Measurements from ENCODE around the gene RENBP.
"Not testable (repeated sequence)": the region's sequence is repeated elsewhere in the genome, so short reads cannot be mapped to it uniquely, and the experiment has no call there.

Gene RENBP

DNA sequence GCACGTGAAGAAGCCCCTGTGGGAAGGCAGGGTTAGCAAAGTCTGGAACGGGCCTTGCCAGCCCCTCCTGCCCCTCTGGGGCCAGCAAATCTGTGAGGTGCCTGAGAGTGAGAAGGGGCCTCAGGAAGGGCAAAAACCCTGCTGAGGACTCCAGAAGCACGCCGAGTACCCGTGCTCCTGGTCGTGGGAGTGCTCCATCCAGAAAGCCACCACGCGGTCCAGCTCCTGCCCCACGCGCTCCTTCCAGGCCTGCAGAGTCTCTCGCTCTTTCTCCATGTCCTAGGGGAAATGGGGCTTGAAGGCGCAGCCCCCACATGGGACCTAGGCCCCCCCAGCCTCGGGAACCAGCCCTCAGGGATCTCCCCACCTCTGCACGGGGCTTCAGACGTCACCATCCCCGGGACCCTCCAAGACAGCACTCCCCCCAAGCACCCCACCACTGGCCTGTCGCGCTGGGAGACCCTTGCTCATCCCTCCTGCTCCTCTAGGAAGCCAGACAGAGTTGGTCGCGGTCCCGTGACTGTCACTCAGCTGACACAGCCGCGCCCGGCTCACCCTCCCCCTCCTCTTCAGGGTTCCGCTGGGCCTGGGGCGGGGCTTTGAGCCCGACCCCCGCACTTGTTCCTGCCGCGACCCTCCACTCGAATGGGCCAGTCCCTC is at the start of gene RENBP:
TSS of gene RENBP (minus strand) at position 504 of the 660 bp plus-strand sequence. CDS start at position 471, 33 bp downstream.
- no peak for DNase-seq

DNA sequence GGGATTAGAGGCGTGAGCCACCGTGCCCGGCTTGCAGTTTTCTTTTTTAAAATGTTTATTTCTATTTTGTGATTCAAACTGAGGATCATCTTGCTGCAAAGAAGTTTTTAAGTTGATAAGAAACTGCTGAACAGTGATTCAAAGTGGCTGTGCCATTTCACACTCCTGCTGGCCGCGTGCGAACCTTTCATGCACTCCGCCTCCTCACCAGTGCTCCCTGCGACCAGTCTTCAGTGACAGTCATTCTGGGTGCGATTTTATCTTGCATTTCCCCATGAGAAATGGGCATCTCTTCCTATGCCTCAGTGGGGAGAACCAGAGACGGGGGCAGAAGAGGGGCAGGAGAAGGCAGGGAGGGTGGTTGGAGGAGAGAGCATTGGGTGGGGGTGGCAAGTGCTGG is 49.5 kb upstream of the RENBP start:
- no peak for DNase-seq

DNA sequence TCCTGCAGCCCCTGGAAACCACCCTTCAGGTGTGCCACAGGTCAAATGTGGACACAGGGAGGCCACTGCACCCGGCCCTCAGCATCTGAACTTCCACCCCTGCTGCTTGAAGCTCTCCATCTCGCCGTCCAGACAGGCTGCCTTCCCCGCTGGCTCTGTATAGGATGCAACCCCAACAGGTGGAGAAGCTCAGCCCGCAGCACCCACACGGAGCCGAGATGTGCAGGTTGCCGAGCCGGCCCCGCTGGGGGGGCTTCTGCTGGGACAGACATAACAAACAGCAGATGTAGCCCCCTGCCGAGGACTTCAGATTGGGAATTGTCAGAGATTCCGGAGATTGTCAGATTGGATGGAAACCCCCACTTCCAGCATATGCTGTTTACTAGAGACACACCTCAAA is 48.6 kb upstream of the RENBP start:
- no peak for DNase-seq

DNA sequence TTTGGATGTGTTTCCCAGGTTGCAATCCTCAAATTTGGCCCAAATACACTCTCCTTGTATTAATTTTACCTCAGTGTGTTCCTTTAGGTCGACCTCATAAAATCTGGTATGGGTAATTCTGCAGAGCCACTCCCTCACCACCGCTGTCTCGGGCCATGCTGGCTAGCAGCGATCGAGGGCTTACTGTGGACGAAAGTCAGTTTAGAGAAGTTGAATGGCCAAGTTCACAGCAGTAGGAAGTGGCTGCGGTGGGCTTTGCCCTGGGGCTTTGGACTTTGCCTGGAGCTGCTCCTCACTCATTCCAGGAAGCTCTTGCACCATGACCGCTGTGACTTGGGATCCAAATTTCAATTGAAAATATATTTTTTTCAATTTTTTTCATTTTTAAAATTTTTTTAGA is 47.7 kb upstream of the RENBP start:
- DNase-seq = no peak

DNA sequence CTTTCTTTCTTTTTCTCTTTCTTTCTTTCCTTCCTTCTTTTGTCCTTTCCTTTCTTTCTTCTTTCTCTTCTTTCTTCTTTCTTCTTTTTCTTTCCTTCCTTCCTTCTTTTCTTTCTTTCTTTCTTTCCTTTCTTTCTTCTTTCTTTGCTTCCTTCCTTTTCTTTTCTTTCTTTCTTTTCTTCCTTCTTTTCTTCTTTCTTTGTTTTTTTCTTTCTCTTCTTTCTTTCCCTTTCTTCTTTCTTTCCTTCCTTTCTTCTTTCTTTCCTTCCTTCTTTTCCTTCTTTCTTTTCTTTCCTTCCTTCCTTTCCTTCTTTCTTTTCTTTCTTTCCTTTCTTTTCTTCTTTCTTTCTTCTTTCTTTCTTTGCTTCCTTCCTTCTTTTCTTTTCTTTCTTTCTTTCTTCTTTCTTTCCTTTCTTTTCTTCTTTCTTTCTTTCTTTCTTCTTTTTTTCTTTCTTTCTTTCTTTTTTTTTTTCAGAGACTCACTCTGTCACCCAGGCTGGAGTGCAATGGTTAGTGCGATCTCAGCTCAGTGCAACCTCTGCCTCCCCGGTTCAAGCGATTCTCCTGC is 46.7 kb upstream of the RENBP start:
- no peak for DNase-seq

DNA sequence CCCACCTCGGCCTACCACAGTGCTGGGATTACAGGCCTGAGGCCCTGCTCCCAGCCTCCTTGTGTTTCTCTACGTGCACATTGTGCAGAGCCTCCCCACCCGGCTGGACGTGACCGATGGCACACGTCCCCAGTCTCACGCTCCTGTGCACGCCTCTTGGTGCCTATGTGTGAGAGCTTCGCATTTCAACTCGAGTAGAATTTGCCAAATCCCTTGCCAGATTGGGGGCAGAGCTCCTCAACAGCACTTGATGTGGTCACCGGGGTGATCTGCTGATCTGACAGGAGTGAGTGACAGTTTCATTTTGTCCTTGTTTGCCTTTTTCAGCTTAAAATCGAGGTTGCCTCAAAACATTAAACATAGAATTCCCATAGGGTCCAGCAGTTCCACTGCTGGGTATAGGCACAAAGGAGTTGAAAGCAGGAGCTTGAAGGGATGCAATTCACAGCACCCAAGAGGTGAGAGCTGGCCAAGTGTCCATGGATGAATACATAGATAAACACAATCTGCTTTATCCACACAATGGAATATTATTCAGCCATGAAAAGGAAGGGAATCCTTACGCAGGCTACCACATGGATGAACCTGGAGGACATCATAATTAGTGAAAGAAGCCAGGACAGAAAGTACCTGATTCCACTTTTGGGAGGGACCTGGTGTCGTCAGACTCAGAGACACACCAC is 45.7 kb upstream of the RENBP start:
- DNase-seq = no peak

DNA sequence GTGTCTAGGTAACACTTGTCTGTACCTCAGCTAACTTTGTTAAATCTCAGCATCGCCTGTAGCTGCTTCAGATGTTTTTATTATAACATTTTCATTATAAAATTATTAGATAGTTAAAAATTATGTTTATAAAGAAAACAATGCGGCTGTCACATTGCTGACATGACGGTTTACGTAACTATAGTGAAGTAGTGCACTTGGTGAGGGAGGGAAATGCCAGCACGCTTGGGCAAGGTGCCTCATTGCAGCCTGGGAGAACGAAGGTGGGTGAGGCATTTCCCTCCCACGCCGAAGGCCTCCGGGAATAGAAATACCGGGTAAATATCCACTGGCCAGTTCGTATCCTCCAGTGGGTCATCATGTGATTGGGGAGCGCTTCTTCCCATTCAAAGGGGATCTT is 44.0 kb upstream of the RENBP start:
- DNase-seq = no peak

DNA sequence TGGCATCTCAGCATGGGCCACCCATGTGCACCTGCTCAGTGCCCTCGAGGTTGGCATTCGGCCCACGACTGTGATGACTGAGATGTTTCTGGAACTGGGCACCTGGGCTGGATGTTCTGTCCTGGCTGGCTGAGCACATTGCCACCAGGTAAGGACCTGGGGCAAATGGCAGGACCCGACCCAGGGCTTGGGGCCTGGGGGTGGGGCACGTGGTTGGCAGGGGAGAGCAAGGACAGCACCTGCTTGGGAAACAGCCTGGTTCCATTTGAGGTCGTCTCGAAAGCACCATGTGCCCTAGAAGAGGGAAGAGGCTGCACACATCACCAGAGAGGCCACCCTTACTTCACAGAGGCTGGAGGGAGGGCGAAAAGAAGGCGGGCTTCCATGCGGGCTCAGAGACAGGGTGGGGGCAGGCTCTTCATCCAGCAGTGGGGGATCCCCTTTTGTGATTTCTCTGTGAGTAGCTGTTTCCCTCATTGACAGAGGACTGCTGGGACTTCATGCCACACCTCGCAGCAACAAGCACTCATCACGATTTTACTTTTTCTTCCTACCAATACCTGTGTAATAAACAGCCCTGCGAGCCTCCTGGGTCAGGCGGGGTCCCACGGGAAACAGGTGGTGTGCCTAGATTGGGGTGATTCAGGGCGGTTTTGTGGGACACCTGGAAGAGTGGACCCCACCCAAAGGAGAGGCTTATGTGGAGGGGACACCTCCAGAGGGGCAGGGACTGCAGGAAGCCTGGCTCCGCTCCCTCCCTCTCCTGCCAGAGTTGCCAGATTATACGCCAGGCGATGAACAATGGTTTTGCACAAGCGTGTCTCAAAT is 40.1 kb upstream of the RENBP start:
- no peak for DNase-seq

DNA sequence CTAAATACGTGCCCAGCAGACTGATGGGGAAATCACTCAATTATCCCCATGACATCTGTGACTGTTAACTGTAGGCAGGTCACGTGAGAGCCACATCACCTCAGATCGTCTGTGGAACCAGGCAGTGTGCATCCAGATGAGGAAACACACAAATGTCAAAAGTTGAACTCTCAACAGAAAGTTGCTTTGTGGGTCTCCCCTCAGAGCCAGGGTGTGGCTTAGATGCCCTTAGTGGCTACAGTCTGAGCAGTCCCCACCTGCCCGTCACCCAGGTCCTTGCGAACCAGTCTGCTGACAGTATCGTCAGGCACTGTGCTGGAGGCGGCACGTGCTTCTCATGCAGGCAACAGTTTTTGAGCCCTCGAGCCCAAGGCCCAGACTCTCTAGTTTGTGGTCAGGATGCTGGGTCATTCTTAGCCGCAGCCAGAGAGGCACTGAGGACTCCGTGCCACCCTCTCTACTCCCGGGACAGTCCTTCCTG is 38.9 kb upstream of the RENBP start:
- no peak for DNase-seq

DNA sequence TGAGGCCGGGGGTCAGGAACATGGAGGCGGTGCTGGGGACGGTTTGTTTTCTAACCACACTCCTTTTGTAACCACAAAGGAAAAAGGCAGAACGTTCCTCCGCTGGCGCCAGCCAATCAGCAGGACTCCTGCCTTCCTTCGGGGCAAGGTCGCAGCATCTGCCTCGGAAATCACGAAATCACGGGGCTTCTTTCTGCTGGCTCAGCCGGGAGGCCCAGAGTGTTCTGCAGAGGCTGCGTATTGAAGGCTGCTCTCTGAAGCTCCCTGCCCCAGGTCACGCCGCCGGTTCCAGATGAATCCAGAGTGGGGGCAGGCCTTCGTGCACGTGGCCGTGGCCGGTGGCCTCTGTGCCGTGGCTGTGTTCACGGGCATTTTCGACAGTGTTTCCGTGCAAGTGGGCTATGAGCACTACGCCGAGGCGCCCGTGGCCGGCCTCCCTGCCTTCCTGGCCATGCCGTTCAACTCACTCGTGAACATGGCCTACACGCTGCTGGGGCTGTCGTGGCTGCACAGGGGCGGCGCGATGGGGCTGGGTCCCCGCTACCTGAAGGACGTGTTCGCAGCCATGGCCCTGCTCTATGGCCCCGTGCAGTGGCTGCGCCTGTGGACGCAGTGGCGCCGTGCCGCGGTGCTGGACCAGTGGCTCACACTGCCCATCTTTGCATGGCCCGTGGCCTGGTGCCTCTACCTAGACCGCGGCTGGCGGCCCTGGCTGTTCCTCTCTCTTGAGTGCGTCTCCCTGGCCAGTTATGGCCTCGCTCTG is 37.5 kb upstream of the RENBP start:
- DNase-seq = no peak

DNA sequence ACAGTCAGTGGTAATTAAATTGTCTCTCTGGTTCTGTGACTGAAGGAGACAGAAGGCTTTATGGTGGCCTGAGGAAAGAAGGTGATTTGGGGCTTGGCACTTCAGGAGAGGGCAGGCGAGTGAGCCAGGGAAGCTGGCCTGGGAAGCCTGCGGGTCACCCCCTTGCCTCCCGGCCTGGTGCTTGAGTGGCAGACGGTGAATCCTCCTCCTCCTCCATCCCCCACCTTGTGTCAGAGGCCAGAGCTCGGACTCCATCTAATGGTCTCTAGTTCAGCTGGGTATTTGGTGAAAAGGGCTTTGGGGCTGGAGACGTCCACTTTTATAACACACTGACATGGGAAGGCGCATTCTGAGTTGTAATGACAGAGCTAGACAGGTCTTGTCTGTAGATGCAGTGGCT is 36.8 kb upstream of the RENBP start:
- DNase-seq = no peak

DNA sequence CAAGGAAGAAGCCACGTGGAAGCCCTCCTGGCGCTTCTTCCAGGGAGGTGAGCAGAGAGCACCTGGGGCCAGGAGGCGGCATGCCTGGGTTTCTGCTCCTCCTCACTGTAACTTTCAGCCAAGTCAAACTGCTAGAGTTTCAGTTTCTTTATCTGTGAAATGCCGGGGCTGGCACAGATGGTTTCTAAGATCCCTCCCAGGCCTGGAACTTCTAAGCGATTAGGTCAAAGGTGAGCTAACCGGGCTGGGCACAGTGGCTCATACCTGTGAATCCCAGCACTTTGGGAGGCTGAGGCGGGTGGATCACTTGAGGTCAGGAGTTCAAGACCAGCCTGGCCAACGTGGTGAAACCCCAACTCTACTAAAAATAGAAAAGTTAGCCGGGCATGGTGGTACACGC is 36.0 kb upstream of the RENBP start:
- DNase-seq = not testable (repeated sequence)

DNA sequence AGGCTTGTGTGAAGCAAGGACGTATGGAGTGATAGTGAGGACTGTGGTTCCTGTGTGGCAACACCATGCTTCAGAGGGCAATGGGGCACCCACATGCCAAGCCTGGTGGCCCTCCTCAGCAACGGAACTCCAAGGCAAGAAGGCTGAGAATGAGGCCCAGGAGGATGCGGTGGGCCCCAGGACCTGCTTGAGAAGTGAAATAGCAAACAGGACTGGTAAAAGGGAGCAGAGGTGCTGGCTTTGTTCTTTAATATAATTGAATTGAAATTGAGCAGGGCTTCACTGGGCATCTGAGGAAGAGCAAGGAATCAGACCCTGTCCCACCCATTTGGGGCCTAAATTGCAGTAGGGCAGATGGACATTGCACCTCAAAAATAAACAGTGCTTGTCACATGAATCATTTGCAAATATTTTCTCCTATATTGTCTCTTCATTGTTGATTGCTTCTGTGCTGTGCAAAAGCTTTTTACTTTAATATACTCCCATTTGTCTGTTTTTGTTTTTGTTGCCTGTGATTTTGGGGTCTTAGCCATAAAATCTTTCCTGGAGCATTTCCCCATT is 30.4 kb upstream of the RENBP start:
- DNase-seq = no peak

DNA sequence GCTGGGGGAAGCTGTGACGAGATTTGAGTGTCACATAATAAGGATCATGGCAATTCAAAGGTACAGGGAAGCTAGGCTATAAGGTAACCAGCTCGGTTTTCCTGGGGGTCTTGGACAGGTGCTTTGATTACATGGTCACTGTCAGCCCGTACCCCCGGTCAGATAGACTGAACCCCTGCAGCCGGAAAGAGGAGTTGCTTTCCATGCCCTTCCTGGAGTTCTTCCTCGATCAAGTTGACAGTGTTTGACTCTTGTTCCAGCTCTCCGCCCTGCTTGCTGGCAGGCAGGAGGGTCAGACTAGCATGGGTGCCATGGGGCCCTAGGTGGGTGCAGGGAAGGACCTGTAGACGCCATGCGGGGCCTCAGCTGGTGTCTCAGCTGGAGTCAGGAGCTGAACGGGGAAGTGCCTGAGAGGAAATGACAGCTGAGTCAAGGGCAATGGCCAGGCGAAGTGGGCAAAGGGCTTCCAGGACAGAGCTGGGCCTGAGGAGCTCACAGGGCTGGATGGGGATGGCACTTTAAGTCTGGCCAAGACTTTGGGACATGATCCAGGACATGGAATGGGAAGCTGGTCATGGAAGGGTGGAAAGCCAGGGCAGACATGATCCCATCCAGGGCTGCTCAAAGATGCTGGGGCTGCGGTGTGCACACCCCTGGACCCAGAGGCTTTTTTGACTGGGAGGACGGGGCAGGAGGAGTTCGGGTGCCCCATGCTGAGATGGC is 29.7 kb upstream of the RENBP start:
- DNase-seq = peak; percentile 16

DNA sequence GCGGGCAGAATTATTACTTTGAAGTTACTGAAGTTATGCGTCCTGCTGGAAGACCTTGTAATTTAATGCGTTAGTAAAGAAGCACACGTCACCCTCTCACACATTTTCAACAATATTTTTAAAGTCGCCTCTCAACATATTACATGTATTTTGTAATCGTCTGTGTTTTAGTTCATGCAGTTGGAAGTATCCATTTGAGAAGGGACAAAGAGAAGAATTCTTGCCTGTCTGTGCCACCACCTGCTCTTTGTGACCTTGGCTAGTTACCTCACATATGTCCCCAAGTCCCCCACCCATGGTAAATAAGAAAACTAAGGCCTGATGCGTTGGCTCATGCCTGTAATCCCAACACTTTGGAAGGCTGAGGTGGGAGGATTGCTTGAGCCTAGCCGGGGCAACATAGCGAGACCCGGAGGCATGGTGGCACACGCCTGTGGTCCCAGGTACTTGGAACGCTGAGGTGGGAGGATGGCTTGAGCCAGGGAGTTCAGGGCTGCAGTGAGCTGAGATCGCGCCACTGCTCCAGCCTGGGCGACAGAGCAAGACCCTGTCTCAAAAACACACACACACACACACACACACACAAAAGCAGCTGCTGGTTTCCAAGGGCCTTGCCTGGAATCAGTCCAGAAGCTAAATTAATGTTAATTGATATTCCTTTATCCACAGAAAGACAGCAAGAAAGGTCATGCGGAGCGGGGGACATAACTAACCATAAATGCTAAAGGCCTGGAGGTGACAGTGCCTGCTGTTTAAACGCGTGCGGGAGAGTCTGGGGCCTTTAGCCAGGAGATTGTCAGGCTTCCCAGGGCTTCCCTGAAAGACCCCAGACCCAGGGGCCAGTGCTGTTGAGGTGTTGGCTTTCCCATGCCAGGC is 28.9 kb upstream of the RENBP start:
- DNase-seq = peak; percentile 16

DNA sequence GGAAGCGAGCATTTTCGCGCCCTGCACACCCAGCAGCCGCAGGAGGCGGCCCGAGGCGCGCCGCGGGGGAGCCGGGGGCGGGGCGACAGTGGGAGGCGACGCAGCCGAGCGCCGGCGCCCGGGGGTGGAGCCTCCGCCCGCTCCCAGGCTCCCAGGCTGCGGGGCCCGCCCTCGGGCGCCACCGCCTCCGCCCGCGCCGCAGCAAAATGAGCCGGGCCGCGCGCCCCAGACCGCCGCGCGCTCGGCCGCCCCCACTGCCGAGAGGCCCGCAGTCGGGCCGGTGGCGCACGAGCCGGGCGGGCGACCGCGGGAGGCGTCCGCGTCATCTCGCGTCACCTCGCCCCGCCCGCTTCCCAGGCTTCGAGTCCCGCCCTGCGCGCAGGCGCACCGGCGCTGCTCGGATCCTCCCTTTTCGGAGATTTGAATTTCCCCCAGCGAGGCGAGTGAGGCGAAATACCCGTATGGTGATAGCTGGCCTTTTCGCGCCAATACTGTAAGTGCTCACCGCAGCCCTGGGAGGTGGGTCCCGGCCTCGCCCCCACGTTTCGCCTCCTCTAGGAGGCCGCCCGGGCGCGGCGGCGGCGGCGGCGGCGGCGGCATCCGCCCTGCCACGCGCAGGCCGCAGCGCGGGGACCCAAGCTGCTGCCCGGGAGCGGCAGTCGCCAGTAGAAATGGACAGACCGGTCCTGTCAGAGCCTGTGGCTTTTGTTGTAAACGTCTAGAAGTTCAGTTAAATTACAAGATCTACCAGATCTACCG is 28.1 kb upstream of the RENBP start, which contains the start of gene TMEM187:
TSS of gene TMEM187 (plus strand) at position 387 of the 759 bp plus-strand sequence. CDS start 9,309 bp downstream, outside the sequence.
- DNase-seq = peak; percentile 89

DNA sequence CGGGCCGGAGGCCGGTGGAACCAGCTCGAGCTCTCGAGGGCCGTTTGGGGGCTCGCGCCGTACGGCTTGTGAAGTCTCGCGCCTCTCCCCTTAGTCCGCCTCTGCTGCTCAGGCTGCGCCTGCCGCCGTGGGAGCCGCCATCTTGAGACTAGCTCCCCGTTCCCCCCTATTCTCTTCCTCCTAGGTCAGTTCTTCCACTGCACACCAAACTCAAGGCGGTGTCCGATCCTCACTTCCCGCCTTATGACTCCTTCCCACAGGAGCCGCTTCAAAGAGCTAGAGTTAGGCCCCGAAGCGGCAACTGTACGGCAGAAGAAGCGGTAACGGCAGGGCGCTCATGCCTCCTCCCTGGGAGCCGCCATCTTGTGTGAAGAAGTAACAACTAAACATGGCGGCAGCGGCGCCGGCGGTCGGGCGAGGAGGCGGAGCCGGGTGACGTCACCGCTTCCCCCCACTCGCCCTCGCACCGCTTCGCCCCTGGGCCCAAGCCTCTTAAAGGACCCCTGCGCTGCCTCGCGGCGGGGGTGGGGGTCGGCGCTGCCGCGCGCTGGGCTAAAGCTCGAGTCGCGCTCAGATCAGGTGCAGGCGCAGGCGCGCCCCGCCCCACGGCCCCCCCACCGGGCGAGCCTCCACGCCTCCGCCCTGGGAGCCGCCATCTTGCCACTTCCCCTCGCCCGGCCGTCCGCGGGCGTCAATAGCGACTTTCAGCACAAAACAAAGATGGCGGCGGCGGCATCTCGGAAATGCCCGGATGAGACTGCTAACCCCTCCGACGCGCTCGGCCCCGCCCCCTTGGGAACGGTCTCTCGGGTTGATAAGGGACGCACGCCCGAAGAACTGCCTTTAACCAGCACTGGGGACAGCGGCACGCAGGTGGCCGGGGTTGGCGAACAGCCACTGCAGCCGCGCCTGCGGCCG is 27.3 kb upstream of the RENBP start, which contains the start of gene HCFC1:
TSS of gene HCFC1 (minus strand) at position 369 of the 918 bp plus-strand sequence. CDS start 978 bp downstream, outside the sequence.
- peak; percentile 95 for DNase-seq

DNA sequence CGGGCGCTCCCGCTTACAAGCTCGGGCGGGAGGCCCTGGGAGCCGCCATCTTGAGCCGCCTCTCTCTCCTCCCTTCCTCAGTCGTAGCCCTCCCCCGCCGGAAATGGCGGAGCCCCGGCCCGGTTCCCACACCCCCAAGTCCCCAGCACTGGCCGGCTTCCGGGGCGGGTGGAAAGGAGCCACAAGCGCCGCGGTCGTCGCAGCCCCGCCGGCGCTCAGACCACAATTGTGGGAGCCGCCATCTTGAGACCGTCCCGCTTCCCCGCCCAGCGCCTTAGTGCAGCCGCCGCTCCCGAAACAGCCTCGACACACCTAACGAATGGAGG is 26.6 kb upstream of the RENBP start:
- DNase-seq = peak; percentile 91

All from left hindlimb (tissue), 1 donor.